CD4-positive, alpha-beta T cell treated with Interleukin-21 for 1 hour (primary cell): Measurements from ENCODE around the gene SLC35B1.

Experiments
- DNase-seq: peaks from one replicate; pipeline ENCODE4 v3.0.0-alpha.2; 2020

Gene SLC35B1

GRCh38 chr17:49664706-49665211 is 43.0 kb downstream of the SLC35B1 start:
- no peak for DNase-seq

- no peak for DNase-seq
Measured at GRCh38 chr17:49659661-49660382, 47.9 kb downstream of the SLC35B1 start.

GRCh38 chr17:49656247-49656646 is 51.5 kb downstream of the SLC35B1 start:
- DNase-seq = no peak
